Left lung (tissue), 10 donors: ENCODE measurements around the gene MSANTD1. TPM values are rescaled to one million over a fixed set of nuclear protein-coding genes. Genes with fewer than 3 reads are reported as not detected.

Source experiments
- ATAC-seq: fragments of 200-7000 bp; cut with Tn5 transposase; one replicate; pipeline ENCODE4 v1.9.1; 2020; ENCODE audit warnings: moderate library complexity
- DNase-seq, 4 donors: peaks; one replicate each; pipeline ENCODE4 v3.0.0-alpha.2; 2013 to 2020
- H3K27ac ChIP-seq, 2 donors: fragments of 200-600 bp; sonication (generic) in 1 of 2; one replicate each; pipeline versions ENCODE4 v1.5.0 to v1.8.0; 2020 to 2021
- H3K27me3 ChIP-seq, 2 donors: fragments of 200-600 bp; sonication (generic) in 1 of 2; one replicate each; pipeline versions ENCODE4 v1.5.0 to v1.8.0; 2020 to 2021
- H3K36me3 ChIP-seq, 2 donors: fragments of 200-600 bp; sonication (generic) in 1 of 2; one replicate each; pipeline versions ENCODE4 v1.5.0 to v1.8.0; 2020 to 2021
- H3K4me1 ChIP-seq, 2 donors: fragments of 200-600 bp; one replicate each; pipeline ENCODE4 v1.8.0; 2021
- H3K4me3 ChIP-seq, 2 donors: fragments of 200-600 bp; sonication (generic) in 1 of 2; one replicate each; pipeline versions ENCODE4 v1.5.0 to v1.8.0; 2020 to 2021; ENCODE audit warnings: mild to moderate bottlenecking in 1 of 2
- H3K9me3 ChIP-seq, 2 donors: fragments of 200-600 bp; sonication (generic) in 1 of 2; one replicate each; pipeline versions ENCODE4 v1.5.0 to v1.8.0; 2020 to 2021
- CTCF ChIP-seq, 2 donors: fragments of 200-600 bp; sonication (generic) in 1 of 2; IDR thresholded peaks; one replicate each; pipeline versions ENCODE4 v1.5.0 to v1.8.0; 2021; ENCODE audit warnings: antibody characterized with exemption in 2 of 2
- intact Hi-C, 2 donors: fragments of 100-400 bp; cut with DNase I; formaldehyde crosslinking; loops; one replicate each; pipeline versions ENCODE4 v1.11.2 to v1.14.2; 2022
- polyA plus RNA-seq, 6 donors: library from polyadenylated mRNA; unstranded; fragments of 120-200 nt; gene quantifications; one replicate each; pipeline ENCODE4 v1.2.1, GENCODE V29; 2013; ENCODE audit not compliant: insufficient read length in 6 of 6
- total RNA-seq, 2 donors: library from RNA; stranded (reverse); fragmentation: NEBNext Ultra II Directional; extraction: Animal tissue kit (Norgen Biotek cat#: 25700); gene quantifications; one replicate each; pipeline ENCODE4 v1.2.1, GENCODE V29; 2021
- donor health status: DM: no; HTN: yes; CAD: no.
- donor health status: DM: no; HTN: no; CAD: no.

The MSANTD1 gene
- total and polyA plus RNA-seq, 8 donors: 0.54 to 1.4 (median 1.0) TPM

- Histone ChIP-seq H3K27ac (no peak overlapping the region), H3K9me3 (no peaks in the 10 kb centered on the region), H3K27me3 (no peaks in the 10 kb centered on the region), H3K36me3 (peaks cover 0 to 83% of the 10 kb centered on the region in 2 donors), H3K4me3 (no peak overlapping the region), H3K4me1 (no peaks in the 10 kb centered on the region)
- intact Hi-C loops: no loop called here
- no peak for TF ChIP-seq CTCF (IDR thresholded peaks at IDR 0.05)
- peak in 1 of 4 donors; percentile 79 for DNase-seq
- ATAC-seq: no peak
Observed at GRCh38 chr4:3239998-3240920, 8.7 kb upstream of the MSANTD1 start.

- no peaks in the 10 kb centered on the region for H3K9me3 ChIP-seq
- DNase-seq (peak in 1 of 4 donors; percentile 61), ATAC-seq (no peak)
- H3K27me3 ChIP-seq: no peaks in the 10 kb centered on the region
- intact Hi-C loops: no loop called here
- no peak for TF ChIP-seq CTCF (IDR thresholded peaks at IDR 0.05)
- no peaks in the 10 kb centered on the region for H3K4me1 ChIP-seq
- H3K36me3 ChIP-seq: peaks cover 0 to 76% of the 10 kb centered on the region in 2 donors
- H3K27ac ChIP-seq: no peak overlapping the region
- no peak overlapping the region for H3K4me3 ChIP-seq
Observed at GRCh38 chr4:3240936-3241522, 7.9 kb upstream of the MSANTD1 start.

DNA sequence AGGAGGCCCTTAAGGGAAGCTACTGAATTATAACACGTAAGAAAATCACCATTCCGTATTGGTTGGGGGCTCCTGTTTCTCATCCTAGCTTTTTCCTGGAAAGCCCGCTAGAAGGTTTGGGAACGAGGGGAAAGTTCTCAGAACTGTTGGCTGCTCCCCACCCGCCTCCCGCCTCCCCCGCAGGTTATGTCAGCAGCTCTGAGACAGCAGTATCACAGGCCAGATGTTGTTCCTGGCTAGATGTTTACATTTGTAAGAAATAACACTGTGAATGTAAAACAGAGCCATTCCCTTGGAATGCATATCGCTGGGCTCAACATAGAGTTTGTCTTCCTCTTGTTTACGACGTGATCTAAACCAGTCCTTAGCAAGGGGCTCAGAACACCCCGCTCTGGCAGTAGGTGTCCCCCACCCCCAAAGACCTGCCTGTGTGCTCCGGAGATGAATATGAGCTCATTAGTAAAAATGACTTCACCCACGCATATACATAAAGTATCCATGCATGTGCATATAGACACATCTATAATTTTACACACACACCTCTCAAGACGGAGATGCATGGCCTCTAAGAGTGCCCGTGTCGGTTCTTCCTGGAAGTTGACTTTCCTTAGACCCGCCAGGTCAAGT is 6.9 kb upstream of the MSANTD1 start:
- no peak overlapping the region for H3K4me3 ChIP-seq
- intact Hi-C loops: no loop called here
- no peak overlapping the region for H3K27ac ChIP-seq
- DNase-seq (peak in 2 of 4 donors; percentile 59 to 85), ATAC-seq (no peak)
- no peaks in the 10 kb centered on the region for H3K27me3 ChIP-seq
- no peaks in the 10 kb centered on the region for H3K4me1 ChIP-seq
- no peaks in the 10 kb centered on the region for H3K9me3 ChIP-seq
- TF ChIP-seq CTCF (IDR thresholded peaks at IDR 0.05): no peak
- peaks cover 0 to 66% of the 10 kb centered on the region in 2 donors for H3K36me3 ChIP-seq

- no peaks in the 10 kb centered on the region for H3K27me3 ChIP-seq
- intact Hi-C loops: no loop called here
- peaks cover 0 to 53% of the 10 kb centered on the region in 2 donors for H3K36me3 ChIP-seq
- no peak for TF ChIP-seq CTCF (IDR thresholded peaks at IDR 0.05)
- H3K27ac ChIP-seq: no peak overlapping the region
- ATAC-seq (no peak), DNase-seq (no peak)
- H3K9me3 ChIP-seq: no peaks in the 10 kb centered on the region
- no peak overlapping the region for H3K4me3 ChIP-seq
- no peaks in the 10 kb centered on the region for H3K4me1 ChIP-seq
Observed at GRCh38 chr4:3243136-3243780, 5.7 kb upstream of the MSANTD1 start.
